Measurements from ENCODE around the gene TIMM10.

The TIMM10 gene

DNA sequence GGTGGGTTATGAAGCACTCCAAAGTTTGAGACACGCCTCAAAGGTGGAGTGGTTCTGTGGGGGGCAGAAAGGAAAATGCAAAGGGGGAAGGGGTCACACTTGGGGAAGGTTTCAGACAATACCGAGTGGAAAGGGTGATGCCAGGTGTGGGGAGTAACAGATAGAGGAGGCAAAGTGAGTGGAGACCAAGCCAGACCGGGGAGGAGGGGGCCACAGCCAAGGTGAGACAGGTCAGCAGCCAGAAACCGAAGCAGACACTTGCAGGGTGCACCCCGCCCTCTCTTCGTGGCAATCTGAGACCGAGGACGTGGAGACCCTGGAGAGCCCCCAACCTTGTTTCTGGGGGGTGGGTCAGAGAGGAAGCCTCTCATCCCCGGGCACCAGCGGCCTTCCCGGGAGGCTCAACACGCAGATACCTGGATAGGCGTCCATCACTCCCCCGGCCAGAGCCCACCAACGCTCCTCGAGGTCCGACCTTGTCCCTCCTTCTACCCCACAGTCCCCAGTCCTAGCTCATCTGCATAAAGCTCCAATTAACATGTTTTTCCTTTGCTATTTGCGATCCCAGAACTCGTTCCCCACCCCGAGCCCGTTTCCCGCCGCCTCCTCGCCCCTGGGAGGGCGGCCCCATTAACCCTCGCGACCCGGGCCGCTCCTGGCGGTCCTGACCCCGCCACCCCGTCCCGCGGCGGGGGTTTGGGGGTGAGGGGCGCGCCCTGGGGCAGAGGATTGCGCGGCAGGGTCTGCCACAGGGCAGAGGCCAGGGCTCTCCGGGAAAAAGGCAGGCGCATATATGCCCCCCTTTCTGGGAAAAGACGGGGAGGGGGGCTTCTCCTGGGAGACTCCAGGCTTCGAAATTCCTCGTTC lies 48.4 kb downstream of the TIMM10 start:
- no peak for DNase-seq

DNA sequence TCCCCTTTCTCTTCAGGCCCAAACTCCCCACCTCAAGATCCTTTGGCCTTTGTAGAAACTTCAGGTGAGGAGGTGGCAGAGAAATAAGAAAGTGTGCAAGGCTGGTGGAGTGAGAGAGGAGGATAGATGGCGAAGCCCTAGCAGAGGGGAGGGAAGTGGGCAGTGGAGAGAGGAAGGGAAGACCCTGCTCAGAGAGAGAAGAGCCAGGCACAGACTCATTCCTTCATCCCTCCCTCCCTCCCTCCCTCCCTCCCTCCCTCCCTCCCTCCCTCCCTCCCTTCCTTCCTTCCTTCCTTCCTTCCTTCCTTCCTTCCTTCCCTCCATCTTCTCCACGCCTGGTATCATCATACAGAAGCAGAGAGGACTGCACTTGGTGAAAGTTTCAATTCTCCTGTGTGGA lies 49.2 kb downstream of the TIMM10 start:
- DNase-seq: no peak

DNA sequence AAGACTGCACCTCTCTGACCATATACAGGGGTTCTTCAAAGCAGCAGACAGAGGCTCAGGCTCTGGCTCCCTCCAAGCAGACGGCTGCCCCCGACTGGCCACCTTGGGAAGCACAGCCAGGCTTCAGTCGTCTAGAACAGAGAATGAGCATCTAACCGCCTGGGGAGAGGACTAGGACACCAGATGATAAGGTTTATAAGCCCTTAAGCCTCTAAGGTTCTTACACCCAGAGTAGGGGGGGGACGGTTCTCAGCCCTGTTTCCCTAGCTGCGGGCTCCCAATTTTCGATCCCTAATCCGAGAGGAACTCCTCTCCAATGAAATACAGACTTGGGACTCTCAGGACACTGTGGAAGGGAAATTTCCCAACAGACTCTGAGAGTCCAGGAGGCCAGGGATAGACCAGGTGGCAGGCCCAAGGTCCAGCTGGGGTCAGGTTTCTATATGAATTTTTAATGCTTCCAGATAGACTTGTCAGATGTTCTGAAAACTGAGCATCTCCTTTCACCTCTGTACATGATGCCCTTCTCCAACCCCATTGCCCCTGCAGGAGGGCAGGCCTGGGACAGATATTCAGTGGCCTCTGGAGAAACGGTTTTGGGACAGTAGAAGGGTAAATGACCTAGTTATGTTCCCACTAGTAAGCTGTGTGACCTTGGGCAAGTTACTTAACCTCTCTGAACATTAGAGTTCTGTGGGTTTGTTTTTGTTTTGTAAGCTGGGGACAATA lies 50.0 kb downstream of the TIMM10 start:
- peak; percentile 77 for DNase-seq

DNA sequence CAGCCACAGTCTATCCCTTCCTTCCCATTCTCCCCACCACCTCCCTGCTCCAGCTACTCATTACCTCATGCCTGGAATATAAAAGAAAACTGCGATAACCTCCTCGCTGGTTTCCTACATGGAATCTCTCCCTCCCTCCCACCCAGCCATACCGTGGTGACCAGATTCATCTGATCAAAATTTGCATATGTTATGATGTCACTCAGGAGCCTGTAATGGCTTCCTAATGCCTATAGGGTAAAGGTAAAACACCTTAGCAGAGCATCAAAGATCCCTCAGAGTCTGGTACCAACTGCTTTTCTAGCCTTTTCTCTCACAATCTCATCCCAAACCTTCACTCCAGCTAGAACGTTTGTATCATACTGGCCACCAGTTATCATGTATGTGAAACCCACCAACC lies 50.6 kb downstream of the TIMM10 start:
- DNase-seq: no peak

DNA sequence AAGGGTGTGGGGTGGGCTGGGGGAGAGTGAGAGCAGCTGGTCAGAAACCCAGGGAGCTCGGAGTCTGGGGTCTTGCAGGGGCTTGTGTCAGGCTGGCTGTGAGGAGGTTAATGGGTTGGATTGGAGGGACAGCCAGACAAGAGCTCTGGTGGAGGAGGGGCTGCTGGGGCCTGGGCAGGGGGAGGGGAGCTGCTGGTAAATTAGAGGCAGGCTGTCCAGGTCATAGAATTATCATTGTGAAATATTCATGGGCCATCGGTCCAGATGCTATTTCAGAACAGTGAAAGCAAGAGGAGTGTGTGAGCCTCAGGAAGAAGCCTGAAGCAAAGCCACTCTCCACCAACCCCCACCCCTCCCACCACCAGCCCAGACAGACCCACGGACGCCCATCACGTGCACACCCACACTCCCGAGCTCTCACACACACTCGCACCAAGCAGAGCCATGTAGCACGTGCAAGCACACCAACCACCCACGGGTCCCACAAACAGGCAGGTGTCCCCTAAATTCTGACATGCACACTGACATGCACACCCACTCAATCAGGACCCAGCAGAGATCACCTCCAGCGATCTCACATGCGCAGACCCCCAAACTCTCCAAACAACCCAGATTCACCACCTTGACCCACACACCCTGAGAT lies 51.4 kb downstream of the TIMM10 start:
- no peak for DNase-seq
